ENCODE measurements around the gene HSPH1. TPM values are rescaled to one million over a fixed set of nuclear protein-coding genes. Genes with fewer than 3 reads are reported as not detected.
A peak's percentile ranks its signal among the peaks of the same experiment; 100 is the strongest.

The HSPH1 gene
- total RNA-seq, result 100 to 1,000 TPM; 267 TPM

GRCh38 chr13:31161557-31162150 is at the start of gene HSPH1:
TSS of gene HSPH1 (minus strand) at chr13:31161904. CDS start at chr13:31161582, 322 bp downstream.
- Mint-ChIP-seq H3K36me3 (peaks cover 31% of the 10 kb centered on the region), H3K4me3 (peak within 1 kb of the TSS; percentile 97), H3K27me3 (no peaks in the 10 kb centered on the region), H3K27ac (peak within 1 kb of the TSS; percentile 95), H3K9me3 (no peaks in the 10 kb centered on the region), H3K4me1 (peaks cover 30% of the 10 kb centered on the region)
- DNase-seq, result peak; percentile 98

DNA sequence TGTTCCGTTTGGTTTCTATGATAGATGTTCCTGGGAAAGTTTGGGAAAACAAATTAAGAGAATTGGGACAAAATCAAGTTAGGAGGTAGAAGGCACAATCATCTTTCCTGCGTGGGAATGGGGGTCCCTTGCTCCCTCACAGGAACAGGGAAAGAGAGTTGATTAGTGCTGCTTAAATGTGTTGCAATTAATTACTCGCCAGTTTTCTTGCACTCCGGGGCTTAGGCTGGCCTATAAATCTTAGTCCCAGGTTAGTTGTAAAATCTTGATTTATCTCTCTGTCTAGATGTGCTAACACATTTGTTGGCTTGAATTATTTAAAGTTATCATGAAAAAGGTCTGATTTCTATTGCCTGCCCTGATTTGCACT is 48.1 kb upstream of the HSPH1 start:
- Mint-ChIP-seq H3K9me3 (no peaks in the 10 kb centered on the region), H3K4me1 (peaks cover 29% of the 10 kb centered on the region), H3K4me3 (no peak overlapping the region), H3K36me3 (no peaks in the 10 kb centered on the region), H3K27ac (no peak overlapping the region), H3K27me3 (no peaks in the 10 kb centered on the region)
- DNase-seq, result no peak

GRCh38 chr13:31209172-31209840 is 47.6 kb upstream of the HSPH1 start:
- Mint-ChIP-seq H3K36me3 (no peaks in the 10 kb centered on the region), H3K9me3 (no peaks in the 10 kb centered on the region), H3K4me1 (peaks cover 30% of the 10 kb centered on the region), H3K27ac (no peak overlapping the region), H3K27me3 (no peaks in the 10 kb centered on the region), H3K4me3 (no peak overlapping the region)
- DNase-seq, result no peak

DNA sequence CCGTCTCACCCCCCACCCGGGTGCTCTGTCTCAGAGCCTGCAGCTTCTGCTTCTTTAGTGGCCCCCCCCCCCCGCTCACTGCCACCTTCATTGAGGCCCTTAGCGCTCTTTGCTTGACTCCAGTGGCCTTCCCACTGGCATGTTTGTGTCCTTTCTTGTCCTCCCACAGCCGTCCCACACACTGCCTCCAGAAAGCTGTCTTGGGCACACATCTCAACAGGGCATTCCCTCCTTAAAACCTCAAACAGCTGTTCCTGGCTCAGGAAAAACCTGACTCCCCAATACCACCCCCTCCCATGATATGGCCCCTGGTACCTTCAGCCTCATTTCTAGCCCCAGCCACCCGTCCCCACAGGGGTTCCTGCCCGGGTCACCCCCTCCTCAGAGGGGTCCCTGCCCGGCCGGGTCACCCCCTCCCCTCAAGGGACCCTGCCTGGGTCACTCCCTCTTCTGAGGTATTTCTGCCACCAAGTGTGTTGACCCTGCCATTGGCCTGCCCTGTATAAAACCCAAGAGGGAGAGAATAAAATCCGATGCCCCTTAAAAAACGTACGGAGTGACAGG is 46.9 kb upstream of the HSPH1 start:
- no peak for DNase-seq
- Mint-ChIP-seq H3K9me3 (no peaks in the 10 kb centered on the region), H3K36me3 (no peaks in the 10 kb centered on the region), H3K27me3 (no peaks in the 10 kb centered on the region), H3K27ac (no peak overlapping the region), H3K4me3 (no peak overlapping the region), H3K4me1 (peaks cover 27% of the 10 kb centered on the region)

DNA sequence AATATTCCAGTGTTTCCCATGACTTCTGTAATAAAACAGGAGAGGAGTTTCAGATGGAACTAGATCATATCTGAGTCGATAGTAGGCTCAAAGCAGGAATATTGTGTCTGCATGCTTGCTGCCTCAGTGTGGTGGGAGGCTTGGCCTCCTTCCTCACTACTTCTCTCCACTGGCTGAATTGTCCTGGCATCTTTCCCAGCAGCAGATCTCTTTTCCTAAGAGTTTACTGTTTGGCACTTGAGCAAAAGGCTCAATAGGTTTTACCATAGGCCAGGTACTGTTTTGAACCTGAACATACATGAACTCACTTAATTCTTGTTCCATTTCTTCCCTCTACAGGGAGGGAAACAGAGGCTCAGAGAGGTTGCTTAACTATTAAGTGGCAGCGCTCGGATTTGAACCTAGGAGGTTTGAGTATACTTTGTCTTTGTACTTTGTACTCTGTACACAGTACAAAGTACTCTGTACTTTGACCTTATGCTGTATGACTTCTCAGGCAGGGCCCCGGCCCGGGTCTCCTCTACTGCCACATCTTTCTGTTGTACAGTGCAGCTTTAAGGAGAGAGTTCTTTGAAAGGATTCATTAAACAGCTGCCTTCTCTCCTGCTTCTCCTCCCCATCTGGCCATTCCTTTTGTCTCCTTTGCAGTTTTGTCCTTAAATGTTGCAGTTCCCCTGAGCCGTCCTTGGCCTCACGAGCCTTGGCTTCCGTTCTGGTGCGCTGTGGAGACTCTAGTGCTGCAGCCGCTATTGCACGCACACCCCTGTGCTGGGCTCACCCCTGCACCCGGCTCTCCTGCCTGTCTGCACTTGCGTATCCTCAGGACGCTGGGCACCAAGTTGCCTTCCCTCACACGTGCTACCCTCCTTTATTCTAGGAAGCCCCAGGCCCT is 46.2 kb upstream of the HSPH1 start:
- Mint-ChIP-seq H3K4me1 (peaks cover 22% of the 10 kb centered on the region), H3K36me3 (no peaks in the 10 kb centered on the region), H3K27ac (no peak overlapping the region), H3K9me3 (no peaks in the 10 kb centered on the region), H3K27me3 (no peaks in the 10 kb centered on the region), H3K4me3 (no peak overlapping the region)
- no peak for DNase-seq

- no peaks in the 10 kb centered on the region for H3K36me3 Mint-ChIP-seq
- peak; percentile 6 for DNase-seq
- peaks cover 28% of the 10 kb centered on the region for H3K4me1 Mint-ChIP-seq
- no peak overlapping the region for H3K27ac Mint-ChIP-seq
- no peaks in the 10 kb centered on the region for H3K9me3 Mint-ChIP-seq
- H3K4me3 Mint-ChIP-seq, result no peak overlapping the region
- no peaks in the 10 kb centered on the region for H3K27me3 Mint-ChIP-seq
Measured at GRCh38 chr13:31204592-31204991, 42.9 kb upstream of the HSPH1 start.

- H3K27me3 Mint-ChIP-seq, result no peaks in the 10 kb centered on the region
- peak overlapping the region; percentile 48 for H3K27ac Mint-ChIP-seq
- H3K36me3 Mint-ChIP-seq, result no peaks in the 10 kb centered on the region
- H3K4me3 Mint-ChIP-seq, result peak overlapping the region; percentile 74
- H3K4me1 Mint-ChIP-seq, result peaks cover 28% of the 10 kb centered on the region
- no peaks in the 10 kb centered on the region for H3K9me3 Mint-ChIP-seq
- DNase-seq, result no peak
Measured at GRCh38 chr13:31201341-31202031, 39.8 kb upstream of the HSPH1 start.

DNA sequence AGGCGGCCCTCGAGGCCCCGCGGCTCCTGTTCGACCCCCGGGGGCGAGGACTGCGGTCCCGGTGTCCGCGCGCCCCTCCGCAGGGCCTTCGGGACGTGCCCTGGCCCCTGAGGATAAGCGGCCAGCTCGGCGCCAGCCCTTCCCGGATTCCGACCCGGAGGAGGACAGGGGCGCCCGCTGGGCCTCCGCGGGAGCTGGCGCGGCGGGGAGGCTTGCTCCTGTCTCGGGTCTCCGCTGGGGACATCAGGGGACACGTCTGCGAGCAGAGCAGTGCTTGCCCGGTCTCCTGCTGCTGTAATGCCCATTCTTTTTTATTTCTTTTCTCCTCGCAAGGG is 38.9 kb upstream of the HSPH1 start:
- Mint-ChIP-seq H3K36me3 (no peaks in the 10 kb centered on the region), H3K4me3 (peak overlapping the region; percentile 74), H3K4me1 (peaks cover 30% of the 10 kb centered on the region), H3K27me3 (no peaks in the 10 kb centered on the region), H3K9me3 (no peaks in the 10 kb centered on the region), H3K27ac (peak overlapping the region; percentile 48)
- no peak for DNase-seq

DNA sequence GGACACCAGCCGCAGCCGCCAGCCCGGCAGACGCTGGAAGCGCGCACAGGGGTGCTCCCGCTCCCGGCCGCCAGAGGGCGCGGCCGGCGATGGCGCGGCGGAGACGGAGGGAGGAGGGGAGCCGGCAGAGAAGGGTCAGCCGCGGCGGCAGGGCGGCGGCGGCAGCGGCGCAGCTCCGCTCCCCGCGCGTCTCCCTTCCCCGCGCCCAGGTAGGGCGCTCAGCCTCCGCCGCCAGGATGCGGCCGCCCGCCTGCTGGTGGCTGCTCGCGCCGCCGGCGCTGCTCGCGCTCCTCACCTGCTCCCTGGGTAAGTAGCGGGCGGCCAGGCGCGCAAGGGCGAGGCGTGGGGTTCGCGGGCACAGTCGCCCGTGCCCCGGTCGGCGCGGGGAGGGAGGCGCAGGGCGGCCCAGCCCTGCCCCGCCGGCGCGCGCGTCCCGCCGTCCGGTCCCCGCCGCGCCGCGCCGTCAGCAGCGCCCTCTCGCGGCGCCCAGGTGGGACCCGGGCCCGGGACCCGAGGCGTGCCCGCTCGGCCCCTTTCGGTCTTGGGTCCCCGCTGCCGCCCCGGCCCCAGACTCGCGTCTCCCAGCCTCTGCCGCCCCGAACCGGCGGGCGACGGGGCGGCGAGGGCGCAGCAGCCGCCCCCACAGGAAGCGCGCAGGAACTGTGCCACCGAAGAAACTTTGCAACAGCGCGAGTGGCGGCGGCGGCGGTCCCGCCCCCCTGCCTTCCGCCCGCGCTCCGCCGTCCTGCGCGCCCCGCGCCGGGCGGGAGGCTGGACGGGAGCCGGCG is 38.3 kb upstream of the HSPH1 start, which contains the start of gene B3GLCT:
Gene B3GLCT (plus strand): TSS at position 127 of the 788 bp plus-strand sequence. CDS start 110 bp downstream, at position 237.
- Mint-ChIP-seq H3K27ac (peak within 1 kb of the TSS; percentile 87), H3K4me3 (peak within 1 kb of the TSS; percentile 88)

DNA sequence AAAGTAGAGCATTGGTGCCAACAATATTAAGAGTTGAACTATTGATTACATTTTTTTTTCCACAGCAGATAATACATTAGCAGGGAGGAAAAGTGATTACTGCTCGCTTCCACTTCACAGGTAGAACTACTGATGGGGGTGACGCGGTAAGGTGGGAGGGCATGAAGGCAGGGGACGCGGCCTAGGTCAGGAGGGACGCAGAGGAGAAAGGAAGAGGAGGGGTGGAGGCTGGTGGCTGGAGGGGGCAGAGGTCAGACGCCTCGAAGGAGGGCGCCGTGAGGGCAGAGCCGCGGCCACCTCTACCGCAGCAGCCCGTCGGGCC is 37.8 kb upstream of the HSPH1 start:
- H3K9me3 Mint-ChIP-seq, result no peaks in the 10 kb centered on the region
- no peaks in the 10 kb centered on the region for H3K27me3 Mint-ChIP-seq
- H3K4me1 Mint-ChIP-seq, result peaks cover 24% of the 10 kb centered on the region
- DNase-seq, result no peak
- H3K4me3 Mint-ChIP-seq, result peak overlapping the region; percentile 88
- no peaks in the 10 kb centered on the region for H3K36me3 Mint-ChIP-seq
- peak overlapping the region; percentile 87 for H3K27ac Mint-ChIP-seq

More for the DNA sequence above, 38.3 kb upstream of the HSPH1 start, which contains the start of gene B3GLCT:
- no peaks in the 10 kb centered on the region for H3K36me3 Mint-ChIP-seq
- no peaks in the 10 kb centered on the region for H3K27me3 Mint-ChIP-seq
- H3K4me1 Mint-ChIP-seq, result peaks cover 29% of the 10 kb centered on the region
- DNase-seq, result peak; percentile 87
- H3K9me3 Mint-ChIP-seq, result no peaks in the 10 kb centered on the region

- H3K27ac Mint-ChIP-seq, result no peak overlapping the region
- DNase-seq, result no peak
- H3K36me3 Mint-ChIP-seq, result no peaks in the 10 kb centered on the region
- no peaks in the 10 kb centered on the region for H3K9me3 Mint-ChIP-seq
- H3K4me1 Mint-ChIP-seq, result peaks cover 18% of the 10 kb centered on the region
- no peaks in the 10 kb centered on the region for H3K27me3 Mint-ChIP-seq
- H3K4me3 Mint-ChIP-seq, result no peak overlapping the region
Measured at GRCh38 chr13:31198519-31198918, 36.8 kb upstream of the HSPH1 start.

DNA sequence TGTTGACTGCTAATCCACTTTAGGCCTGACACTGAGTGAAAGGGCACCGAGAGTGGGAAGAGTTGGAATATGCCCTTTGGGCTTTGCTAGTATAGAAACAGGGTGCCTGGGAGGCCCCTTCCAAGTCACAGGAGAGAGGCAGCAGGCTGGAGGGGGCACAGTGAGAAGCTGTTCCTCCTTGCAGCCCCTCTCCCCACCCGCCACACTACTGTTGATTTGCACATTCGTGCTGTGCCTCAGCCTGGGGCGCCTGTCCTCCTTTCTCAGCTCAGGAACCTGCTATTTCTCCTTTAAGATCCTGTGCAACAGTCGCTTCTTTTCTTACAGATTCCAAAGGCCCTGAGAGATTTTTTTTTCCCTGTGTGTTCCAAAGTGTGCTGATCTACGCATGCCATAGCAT is 35.3 kb upstream of the HSPH1 start:
- no peak overlapping the region for H3K27ac Mint-ChIP-seq
- H3K27me3 Mint-ChIP-seq, result no peaks in the 10 kb centered on the region
- no peaks in the 10 kb centered on the region for H3K9me3 Mint-ChIP-seq
- no peak overlapping the region for H3K4me3 Mint-ChIP-seq
- DNase-seq, result no peak
- H3K4me1 Mint-ChIP-seq, result peaks cover 12% of the 10 kb centered on the region
- no peaks in the 10 kb centered on the region for H3K36me3 Mint-ChIP-seq

GRCh38 chr13:31195616-31196015 is 33.9 kb upstream of the HSPH1 start:
- H3K9me3 Mint-ChIP-seq, result no peaks in the 10 kb centered on the region
- H3K27ac Mint-ChIP-seq, result no peak overlapping the region
- no peak for DNase-seq
- H3K4me3 Mint-ChIP-seq, result no peak overlapping the region
- no peaks in the 10 kb centered on the region for H3K36me3 Mint-ChIP-seq
- no peaks in the 10 kb centered on the region for H3K27me3 Mint-ChIP-seq
- H3K4me1 Mint-ChIP-seq, result peaks cover 6% of the 10 kb centered on the region

GRCh38 chr13:31192306-31192705 is 30.6 kb upstream of the HSPH1 start:
- H3K27me3 Mint-ChIP-seq, result no peaks in the 10 kb centered on the region
- peaks cover 2% of the 10 kb centered on the region for H3K9me3 Mint-ChIP-seq
- no peak for DNase-seq
- H3K4me1 Mint-ChIP-seq, result peaks cover 2% of the 10 kb centered on the region
- no peak overlapping the region for H3K27ac Mint-ChIP-seq
- no peaks in the 10 kb centered on the region for H3K36me3 Mint-ChIP-seq
- no peak overlapping the region for H3K4me3 Mint-ChIP-seq
